ENCODE results near the gene RACK1. TPM values are rescaled to one million over a fixed set of nuclear protein-coding genes. Genes with fewer than 3 reads are reported as not detected.

Gene RACK1
- total and polyA plus RNA-seq, 2 experiments from 2014 or later = 2,372 to 4,798 TPM

GRCh38 chr5:181231432-181231831, 12.3 kb downstream of the RACK1 start:
- DNase-seq (ENCODE audit: low spot score) (no peak), ATAC-seq (no peak)
- H3K27ac Mint-ChIP-seq = no peak overlapping the region
- no peak overlapping the region for H3K27ac ChIP-seq (ENCODE audit: low read depth)
- H3K4me3 ChIP-seq = no peak overlapping the region
- H3K79me2 ChIP-seq (replicated peaks; ENCODE audit: insufficient read depth) = peaks cover 5% of the 10 kb centered on the region; the same call in 1 of the 2 replicates
- H2AFZ ChIP-seq = no peak overlapping the region
- peaks cover 60% of the 10 kb centered on the region for H3K36me3 Mint-ChIP-seq (ENCODE audit: low read depth)
- TF ChIP-seq EZH2 (IDR thresholded peaks at IDR 0.05; ENCODE audit: low read depth, unreplicated experiment) (no peak), ZNF331 (CRISPR knock-in tag; IDR thresholded peaks at IDR 0.05; ENCODE audit: low read depth) (no peak), ZNF462 (CRISPR knock-in tag; IDR thresholded peaks at IDR 0.05) (no peak), ETS1 (IDR thresholded peaks at IDR 0.05) (no peak), CTCF (conservative IDR thresholded peaks at IDR 0.05; ENCODE audit: low read depth in 2 of 2) (no peak), EZH2phosphoT487 (IDR thresholded peaks at IDR 0.05; ENCODE audit: unreplicated experiment) (no peak), STAT1 (IDR thresholded peaks at IDR 0.05; ENCODE audit: unreplicated experiment) (no peak), POLR2AphosphoS5 (IDR thresholded peaks at IDR 0.05; ENCODE audit: low read depth) (no peak)
- H3K4me1 Mint-ChIP-seq = peaks cover 9% of the 10 kb centered on the region
- peaks cover 6% of the 10 kb centered on the region; the same call in 1 of the 2 replicates for H4K20me1 ChIP-seq (replicated peaks; ENCODE audit: insufficient read depth)
- no peaks in the 10 kb centered on the region; the same call in none of the 2 replicates for H3K4me1 ChIP-seq (ENCODE audit: insufficient read depth)
- H3K27me3 ChIP-seq (ENCODE audit: insufficient read depth) = no peaks in the 10 kb centered on the region
- peaks cover 6% of the 10 kb centered on the region; the same call in 1 of the 3 replicates for H3K9me3 Mint-ChIP-seq
- peaks cover 21% of the 10 kb centered on the region for H3F3A ChIP-seq (replicated peaks; ENCODE audit: low read depth)
- H3K4me3 Mint-ChIP-seq = no peak overlapping the region; the same call in 2 of the 3 replicates
- H3K9me2 ChIP-seq (ENCODE audit: insufficient read depth) = no peaks in the 10 kb centered on the region
- peaks cover 29% of the 10 kb centered on the region for H3K27me3 Mint-ChIP-seq (ENCODE audit: insufficient read depth, low read depth, poor library complexity)
- peaks cover 18% of the 10 kb centered on the region for H3K36me3 ChIP-seq (ENCODE audit: insufficient read depth)
- no peak overlapping the region for H3K4me2 ChIP-seq

Measured in GM23338 (cell line).